Fibroblast of mammary gland (primary cell): ENCODE measurements around the gene BACE2.

ENCODE experiments used
- DNase-seq: peaks from one replicate; pipeline ENCODE4 v3.0.0-alpha.2; 2010; ENCODE audit warnings: low read depth
- H3K4me3 ChIP-seq: 2 replicates; pipeline ENCODE4 v1.5.1; 2011; ENCODE audit warnings: low read depth, mild to moderate bottlenecking, low read length, moderate library complexity; ENCODE audit not compliant: control insufficient read depth
- TF ChIP-seq, protein P1 (sequence below): conservative IDR thresholded peaks from 2 replicates; pipeline ENCODE4 v1.5.1; 2011; ENCODE audit warnings: low read depth, low read length, inconsistent platforms; ENCODE audit not compliant: control insufficient read depth, insufficient read depth

Gene BACE2

DNA sequence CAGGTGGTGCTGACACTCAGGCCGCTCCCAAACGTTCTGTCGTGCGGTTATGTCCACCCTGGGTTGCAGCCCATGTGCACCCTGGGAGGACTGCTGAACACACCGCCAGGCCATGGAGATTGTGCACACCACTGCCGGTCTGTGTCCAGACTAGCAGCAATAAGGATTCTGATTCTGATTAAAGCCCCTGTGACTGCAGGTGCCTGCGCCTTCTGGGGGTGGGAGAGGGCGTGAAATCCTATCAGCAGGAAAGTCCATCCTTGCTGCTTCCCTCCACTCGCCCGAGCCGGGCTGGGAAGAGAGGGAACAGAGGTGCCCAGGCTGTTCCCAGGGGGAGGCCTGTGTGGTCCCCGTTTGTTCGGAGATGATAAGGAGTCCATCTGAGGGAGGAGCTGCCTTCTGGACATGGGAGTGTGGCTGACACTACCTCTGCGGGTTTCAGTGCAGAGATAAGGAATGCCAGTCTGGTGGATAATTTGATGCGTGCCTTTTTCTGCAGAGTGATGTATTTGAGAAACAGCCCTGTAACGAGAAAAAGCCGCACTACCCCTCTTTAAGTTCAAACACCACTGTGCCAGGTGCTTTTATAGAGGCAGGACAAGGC lies 41.2 kb downstream of the BACE2 start:
- no peak for DNase-seq
- no peak overlapping the region for H3K4me3 ChIP-seq
- TF ChIP-seq, protein P1, sequence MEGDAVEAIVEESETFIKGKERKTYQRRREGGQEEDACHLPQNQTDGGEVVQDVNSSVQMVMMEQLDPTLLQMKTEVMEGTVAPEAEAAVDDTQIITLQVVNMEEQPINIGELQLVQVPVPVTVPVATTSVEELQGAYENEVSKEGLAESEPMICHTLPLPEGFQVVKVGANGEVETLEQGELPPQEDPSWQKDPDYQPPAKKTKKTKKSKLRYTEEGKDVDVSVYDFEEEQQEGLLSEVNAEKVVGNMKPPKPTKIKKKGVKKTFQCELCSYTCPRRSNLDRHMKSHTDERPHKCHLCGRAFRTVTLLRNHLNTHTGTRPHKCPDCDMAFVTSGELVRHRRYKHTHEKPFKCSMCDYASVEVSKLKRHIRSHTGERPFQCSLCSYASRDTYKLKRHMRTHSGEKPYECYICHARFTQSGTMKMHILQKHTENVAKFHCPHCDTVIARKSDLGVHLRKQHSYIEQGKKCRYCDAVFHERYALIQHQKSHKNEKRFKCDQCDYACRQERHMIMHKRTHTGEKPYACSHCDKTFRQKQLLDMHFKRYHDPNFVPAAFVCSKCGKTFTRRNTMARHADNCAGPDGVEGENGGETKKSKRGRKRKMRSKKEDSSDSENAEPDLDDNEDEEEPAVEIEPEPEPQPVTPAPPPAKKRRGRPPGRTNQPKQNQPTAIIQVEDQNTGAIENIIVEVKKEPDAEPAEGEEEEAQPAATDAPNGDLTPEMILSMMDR, result no peak

- DNase-seq, result peak; percentile 28
- H3K4me3 ChIP-seq, result no peak overlapping the region
- TF ChIP-seq, protein P1, result no peak
Measured at GRCh38 chr21:41210426-41211059, 42.6 kb downstream of the BACE2 start.

- DNase-seq, result no peak
- TF ChIP-seq, protein P1, result no peak
- H3K4me3 ChIP-seq, result no peak overlapping the region
Measured at GRCh38 chr21:41211060-41211805, 43.3 kb downstream of the BACE2 start.

DNA sequence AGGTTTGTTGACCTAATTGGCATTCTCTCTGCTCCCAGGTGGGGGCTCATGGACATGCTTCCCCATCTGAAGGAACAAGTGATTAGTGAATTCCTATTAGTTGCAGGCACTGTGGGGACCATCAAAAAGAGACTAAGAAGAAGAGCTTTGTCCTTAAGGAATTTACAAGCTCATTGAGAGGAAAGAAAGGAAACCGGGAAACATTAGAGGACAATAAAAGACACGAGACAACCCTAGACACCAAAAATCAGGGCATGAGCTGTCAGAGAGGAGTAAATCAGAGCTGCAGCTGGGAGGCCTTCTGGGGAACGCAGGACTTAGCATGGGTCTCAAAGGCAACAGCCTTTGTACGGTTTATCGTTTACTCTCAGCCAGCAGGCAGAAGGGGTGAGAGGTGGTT lies 45.1 kb downstream of the BACE2 start:
- TF ChIP-seq, protein P1, result no peak
- H3K4me3 ChIP-seq, result no peak overlapping the region
- no peak for DNase-seq

- H3K4me3 ChIP-seq, result no peak overlapping the region
- TF ChIP-seq, protein P1, result no peak
- no peak for DNase-seq
Measured at GRCh38 chr21:41215856-41216408, 48.0 kb downstream of the BACE2 start.

DNA sequence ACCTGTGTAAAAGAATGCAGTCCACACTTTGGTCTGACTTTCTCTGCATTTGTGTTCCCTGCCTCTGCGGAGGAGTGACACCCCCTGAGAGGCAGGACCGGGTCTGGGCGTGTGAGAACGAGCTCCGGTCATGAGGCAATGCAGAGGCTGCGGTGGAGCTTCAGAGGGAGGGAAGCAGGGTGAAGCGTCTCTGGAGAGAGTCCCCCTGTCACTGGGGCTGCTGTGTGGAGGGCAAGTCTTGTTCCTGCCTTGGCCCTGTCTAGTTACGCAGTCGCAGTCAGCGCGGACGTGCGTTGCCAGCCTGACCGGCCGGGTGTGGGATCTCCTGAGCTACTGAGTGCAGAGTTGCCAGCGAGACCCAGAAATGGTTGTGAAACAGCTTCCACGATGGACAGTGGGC lies 48.5 kb downstream of the BACE2 start:
- TF ChIP-seq, protein P1, result no peak

More for the DNA sequence above, 48.5 kb downstream of the BACE2 start:
- DNase-seq, result no peak
- no peak overlapping the region for H3K4me3 ChIP-seq
